Kidney (tissue), 14 donors: ENCODE measurements around the gene INTS1. TPM values are rescaled to one million over a fixed set of nuclear protein-coding genes. Genes with fewer than 3 reads are reported as not detected.
A peak's percentile ranks its signal among the peaks of the same experiment; 100 is the strongest.

Source experiments
- DNase-seq, 5 donors: peaks; one replicate each; pipeline ENCODE4 v3.0.0-alpha.2; 2013 to 2020
- FAIRE-seq: peaks from 2 replicates; lab custom pipeline; 2012; peaks lifted over from hg19 to GRCh38; lab: Jason Lieb, UNC
- H3K27ac ChIP-seq, 2 donors: one replicate each; pipeline ENCODE4 v1.7.0; 2013; ENCODE audit warnings: low read depth in 2 of 2, low read length in 2 of 2, inconsistent platforms in 1 of 2
- H3K27me3 ChIP-seq: one replicate; pipeline ENCODE4 v1.7.1; 2013; ENCODE audit warnings: low read length, inconsistent platforms; ENCODE audit not compliant: control insufficient read depth, insufficient read depth
- H3K36me3 ChIP-seq, 3 donors: one replicate each; pipeline versions ENCODE4 v1.7.0 to v1.7.1; 2013; ENCODE audit warnings: low read length in 3 of 3, control low read depth in 1 of 3, inconsistent platforms in 1 of 3; ENCODE audit not compliant: insufficient read depth in 3 of 3, control insufficient read depth in 2 of 3
- H3K4me1 ChIP-seq, 3 donors: one replicate each; pipeline versions ENCODE4 v1.7.0 to v1.7.1; 2013; ENCODE audit warnings: low read length in 3 of 3, inconsistent platforms in 1 of 3, low read depth in 1 of 3; ENCODE audit not compliant: control insufficient read depth in 2 of 3, insufficient read depth in 2 of 3
- H3K4me3 ChIP-seq, 3 donors: one replicate each; pipeline versions ENCODE4 v1.7.0 to v1.8.1; 2013; ENCODE audit warnings: low read length in 3 of 3, control low read depth in 1 of 3, inconsistent platforms in 1 of 3
- H3K9ac ChIP-seq, 3 donors: one replicate each; pipeline versions ENCODE4 v1.7.0 to v1.7.1; 2013; ENCODE audit warnings: low read length in 3 of 3, control low read depth in 1 of 3, inconsistent platforms in 1 of 3
- H3K9me3 ChIP-seq, 3 donors: one replicate each; pipeline versions ENCODE4 v1.7.0 to v1.7.1; 2013; ENCODE audit warnings: low read length in 3 of 3, control low read depth in 1 of 3, inconsistent platforms in 1 of 3; ENCODE audit not compliant: control insufficient read depth in 2 of 3, insufficient read depth in 1 of 3
- CTCF ChIP-seq: IDR thresholded peaks from 3 replicates; pipeline ENCODE4 v1.5.1; 2012; ENCODE audit warnings: mild to moderate bottlenecking, moderate library complexity, borderline replicate concordance; ENCODE audit not compliant: insufficient read depth; ENCODE audit errors: extremely low read depth
- intact Hi-C: fragments of 100-400 bp; cut with DNase I; formaldehyde crosslinking; loops from one replicate; pipeline ENCODE4 v1.11.1; 2022
- polyA plus RNA-seq: library from polyadenylated mRNA; stranded (reverse); fragments of 350-450 nt; fragmentation: Illumina TruSeq; extraction: RNeasy Lipid Tissue Mini Kit (QIAGEN cat#74804); gene quantifications from one replicate; pipeline ENCODE4 v1.2.3, GENCODE V29; 2014; ENCODE audit warnings: low read depth, low replicate concordance; ENCODE audit not compliant: insufficient read depth
- total RNA-seq: library from RNA; stranded (reverse); fragmentation: NEBNext Ultra II Directional; extraction: Animal tissue kit (Norgen Biotek cat#: 25700); gene quantifications from one replicate; pipeline ENCODE4 v1.2.1, GENCODE V29; 2021
- donor health status: control.
- donor health status: control.
- donor health status: control.
- donor health status: control.
- donor health status: control.
- donor health status: DM: yes; HTN: yes; CAD: no.
- donor health status: Normal renal cell carcinoma (clear cell type).

The INTS1 gene
- total and polyA plus RNA-seq, 2 donors from 2014 or later: 62.8 to 91.3 TPM

GRCh38 chr7:1548944-1549343, 44.8 kb upstream of the INTS1 start:
- FAIRE-seq: no peak

GRCh38 chr7:1548438-1548831, 44.2 kb upstream of the INTS1 start:
- TF ChIP-seq CTCF: no peak
- H3K4me3 ChIP-seq: no peak overlapping the region
- no peak overlapping the region for H3K9ac ChIP-seq
- FAIRE-seq: no peak
- no peaks in the 10 kb centered on the region for H3K9me3 ChIP-seq
- intact Hi-C loops: no loop called here
- peaks cover 0 to 3% (median 0%) of the 10 kb centered on the region in 3 donors for H3K36me3 ChIP-seq
- H3K4me1 ChIP-seq: no peaks in the 10 kb centered on the region
- H3K27me3 ChIP-seq: no peaks in the 10 kb centered on the region
- DNase-seq: peak in 1 of 5 donors; percentile 66
- no peak overlapping the region for H3K27ac ChIP-seq

More at GRCh38 chr7:1548944-1549343, 44.8 kb upstream of the INTS1 start:
- intact Hi-C loops: no loop called here
- no peak for TF ChIP-seq CTCF
- Histone ChIP-seq H3K9ac (no peak overlapping the region), H3K27ac (no peak overlapping the region), H3K9me3 (no peaks in the 10 kb centered on the region), H3K4me1 (no peaks in the 10 kb centered on the region), H3K27me3 (no peaks in the 10 kb centered on the region), H3K4me3 (no peak overlapping the region), H3K36me3 (peaks cover 0 to 3% (median 0%) of the 10 kb centered on the region in 3 donors)
- DNase-seq: peak in 1 of 5 donors; percentile 57

GRCh38 chr7:1547777-1548437, 43.7 kb upstream of the INTS1 start:
- no peak overlapping the region for H3K9ac ChIP-seq
- intact Hi-C loops: no loop called here
- FAIRE-seq (no peak), DNase-seq (no peak)
- no peaks in the 10 kb centered on the region for H3K9me3 ChIP-seq
- H3K4me3 ChIP-seq: no peak overlapping the region
- H3K27me3 ChIP-seq: no peaks in the 10 kb centered on the region
- peaks cover 0 to 3% (median 0%) of the 10 kb centered on the region in 3 donors for H3K36me3 ChIP-seq
- H3K4me1 ChIP-seq: peaks cover 0 to 4% (median 0%) of the 10 kb centered on the region in 3 donors
- H3K27ac ChIP-seq: no peak overlapping the region
- no peak for TF ChIP-seq CTCF
